ENCODE measurements around the gene TTLL12.

DNA sequence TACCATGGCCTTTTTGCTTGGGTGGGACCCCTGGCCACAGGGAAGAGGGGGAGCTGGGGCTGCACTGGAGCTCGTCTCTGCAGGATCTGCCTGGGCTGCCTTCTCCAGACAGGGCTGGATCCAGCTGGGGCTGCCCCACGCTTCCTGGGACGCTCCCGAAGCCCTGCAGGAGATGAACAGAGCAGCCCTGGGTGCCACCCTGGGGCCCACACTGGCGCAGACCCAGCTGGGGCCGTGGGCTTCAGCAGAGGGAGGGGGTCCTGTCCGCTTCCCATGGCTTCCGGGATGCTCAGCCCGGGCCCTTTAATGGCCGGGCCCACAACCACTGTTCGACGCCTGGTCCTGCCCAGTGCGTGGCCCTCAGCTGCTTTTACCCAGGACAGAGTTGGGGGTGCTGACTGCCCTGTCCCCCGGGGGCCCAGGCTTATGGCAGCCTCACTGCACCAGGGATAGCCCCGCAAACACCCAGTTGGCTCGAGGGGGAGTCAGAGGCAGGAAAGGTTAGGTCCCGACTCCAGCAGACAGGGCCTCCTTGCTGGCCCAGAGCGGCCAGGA, 23.6 kb downstream of the TTLL12 start:
- TF ChIP-seq POLR2A (IDR thresholded peaks at IDR 0.05; ENCODE audit: low read depth, low read length) = no peak
- no peak for TF ChIP-seq SPI1 (IDR thresholded peaks at IDR 0.05; ENCODE audit: low read depth, low read length)
- no peak for TF ChIP-seq POLR2AphosphoS5 (IDR thresholded peaks at IDR 0.05; ENCODE audit: low read depth, low read length)
- TF ChIP-seq TAF1 (IDR thresholded peaks at IDR 0.05; ENCODE audit: low read depth, low read length) = no peak
- no peak for TF ChIP-seq POU2F2 (IDR thresholded peaks at IDR 0.05; ENCODE audit: low read depth, low read length)
- no peak for TF ChIP-seq PAX5 (IDR thresholded peaks at IDR 0.05; ENCODE audit: insufficient read depth, low read length, severe bottlenecking)

Data from GM12891 (cell line).